Nephron progenitor cell (in vitro differentiated cells): ENCODE measurements around the gene P2RY14.

ENCODE experiments used
- DNase-seq: peaks from one replicate; pipeline ENCODE4 v3.0.0; 2021
- H3K27ac Mint-ChIP-seq: 2 replicates; pipeline ENCODE4 v1.8.0; 2021; ENCODE audit warnings: mild to moderate bottlenecking, moderate library complexity, mixed read lengths
- H3K27me3 Mint-ChIP-seq: 2 replicates; pipeline ENCODE4 v1.8.0; 2021; ENCODE audit warnings: mild to moderate bottlenecking, low read depth, mixed read lengths; ENCODE audit not compliant: poor library complexity
- H3K36me3 Mint-ChIP-seq: 2 replicates; pipeline ENCODE4 v1.8.0; 2021; ENCODE audit warnings: low read depth, mixed read lengths
- H3K4me1 Mint-ChIP-seq: 2 replicates; pipeline ENCODE4 v1.8.0; 2021; ENCODE audit warnings: mixed read lengths
- H3K4me3 Mint-ChIP-seq: 2 replicates; pipeline ENCODE4 v1.8.0; 2021; ENCODE audit warnings: mild to moderate bottlenecking, moderate library complexity, mixed read lengths
- H3K9me3 Mint-ChIP-seq: 2 replicates; pipeline ENCODE4 v1.8.0; 2021; ENCODE audit warnings: mild to moderate bottlenecking, moderate library complexity, mixed read lengths
- CTCF ChIP-seq: fragments of 200-600 bp; sonication (generic); IDR thresholded peaks from 2 replicates; pipeline ENCODE4 v1.5.0; 2021; ENCODE audit warnings: antibody characterized with exemption

P2RY14 gene

GRCh38 chr3:151226088-151226563, 52.2 kb downstream of the P2RY14 start:
- Mint-ChIP-seq H3K9me3 (peaks cover 18% of the 10 kb centered on the region), H3K27ac (peak overlapping the region; percentile 11), H3K36me3 (peaks cover 30% of the 10 kb centered on the region), H3K4me1 (peaks cover 49% of the 10 kb centered on the region), H3K4me3 (no peak overlapping the region), H3K27me3 (peaks cover 4% of the 10 kb centered on the region)
- no peak for DNase-seq
- TF ChIP-seq CTCF = no peak

- no peak overlapping the region for H3K4me3 Mint-ChIP-seq
- peaks cover 44% of the 10 kb centered on the region for H3K4me1 Mint-ChIP-seq
- no peak for TF ChIP-seq CTCF
- H3K27me3 Mint-ChIP-seq = peaks cover 7% of the 10 kb centered on the region
- peaks cover 31% of the 10 kb centered on the region for H3K36me3 Mint-ChIP-seq
- H3K27ac Mint-ChIP-seq = peak overlapping the region; percentile 19
- peaks cover 26% of the 10 kb centered on the region for H3K9me3 Mint-ChIP-seq
- DNase-seq = no peak
Observed at GRCh38 chr3:151225040-151225975, 53.0 kb downstream of the P2RY14 start.

GRCh38 chr3:151224268-151224866, 54.0 kb downstream of the P2RY14 start:
- Mint-ChIP-seq H3K27me3 (peaks cover 7% of the 10 kb centered on the region), H3K4me1 (peaks cover 44% of the 10 kb centered on the region), H3K9me3 (peaks cover 33% of the 10 kb centered on the region), H3K27ac (no peak overlapping the region), H3K36me3 (peaks cover 37% of the 10 kb centered on the region), H3K4me3 (no peak overlapping the region)
- no peak for DNase-seq
- TF ChIP-seq CTCF = no peak

GRCh38 chr3:151219056-151219455, 59.3 kb downstream of the P2RY14 start:
- no peak for TF ChIP-seq CTCF
- H3K4me3 Mint-ChIP-seq = no peak overlapping the region

GRCh38 chr3:151218136-151218535, 60.2 kb downstream of the P2RY14 start:
- no peak for DNase-seq
- Mint-ChIP-seq H3K27ac (no peak overlapping the region), H3K36me3 (peaks cover 50% of the 10 kb centered on the region), H3K9me3 (peaks cover 33% of the 10 kb centered on the region), H3K4me3 (no peak overlapping the region), H3K27me3 (peaks cover 7% of the 10 kb centered on the region), H3K4me1 (no peaks in the 10 kb centered on the region)
- no peak for TF ChIP-seq CTCF

More at GRCh38 chr3:151219056-151219455, 59.3 kb downstream of the P2RY14 start:
- DNase-seq = no peak
- Mint-ChIP-seq H3K27me3 (peaks cover 7% of the 10 kb centered on the region), H3K27ac (no peak overlapping the region), H3K36me3 (peaks cover 44% of the 10 kb centered on the region), H3K9me3 (peaks cover 33% of the 10 kb centered on the region), H3K4me1 (no peaks in the 10 kb centered on the region)
